OCI-LY3 (cell line): ENCODE measurements around the gene LOC101059915.

Experiments
- CTCF ChIP-seq: fragments of 200-600, 300-600 bp; sonication (generic); IDR thresholded peaks from 2 replicates; pipeline ENCODE4 v1.5.1; 2014; ENCODE audit warnings: antibody characterized with exemption, low read length, low read depth
- EZH2phosphoT487 ChIP-seq: fragments of 200-600 bp; shearing (Covaris generic); IDR thresholded peaks from 2 replicates; pipeline ENCODE4 v1.6.1; 2018; ENCODE audit warnings: antibody characterized with exemption, mixed run types, low read depth

- TF ChIP-seq EZH2phosphoT487 (no peak), CTCF (no peak)
Measured at GRCh38 chrX:71627588-71628404, 39.5 kb upstream of the LOC101059915 start.
